ACHN (cell line): ENCODE data around the gene GNL3.
"Not testable (repeated sequence)": the region's sequence is repeated elsewhere in the genome, so short reads cannot be mapped to it uniquely, and the experiment has no call there.

Experiments used
- DNase-seq: peaks from one replicate; pipeline ENCODE4 v3.0.0-alpha.2; 2015
- in situ Hi-C: cut with HindIII; loops from 2 replicates; pipeline ENCODE4 v1.10.0; 2017; ENCODE audit warnings: low sequenced_read_pairs, low pct_ligation_motif_present, low pct_unique_long_range_greater_than_20kb

GNL3 gene

DNA sequence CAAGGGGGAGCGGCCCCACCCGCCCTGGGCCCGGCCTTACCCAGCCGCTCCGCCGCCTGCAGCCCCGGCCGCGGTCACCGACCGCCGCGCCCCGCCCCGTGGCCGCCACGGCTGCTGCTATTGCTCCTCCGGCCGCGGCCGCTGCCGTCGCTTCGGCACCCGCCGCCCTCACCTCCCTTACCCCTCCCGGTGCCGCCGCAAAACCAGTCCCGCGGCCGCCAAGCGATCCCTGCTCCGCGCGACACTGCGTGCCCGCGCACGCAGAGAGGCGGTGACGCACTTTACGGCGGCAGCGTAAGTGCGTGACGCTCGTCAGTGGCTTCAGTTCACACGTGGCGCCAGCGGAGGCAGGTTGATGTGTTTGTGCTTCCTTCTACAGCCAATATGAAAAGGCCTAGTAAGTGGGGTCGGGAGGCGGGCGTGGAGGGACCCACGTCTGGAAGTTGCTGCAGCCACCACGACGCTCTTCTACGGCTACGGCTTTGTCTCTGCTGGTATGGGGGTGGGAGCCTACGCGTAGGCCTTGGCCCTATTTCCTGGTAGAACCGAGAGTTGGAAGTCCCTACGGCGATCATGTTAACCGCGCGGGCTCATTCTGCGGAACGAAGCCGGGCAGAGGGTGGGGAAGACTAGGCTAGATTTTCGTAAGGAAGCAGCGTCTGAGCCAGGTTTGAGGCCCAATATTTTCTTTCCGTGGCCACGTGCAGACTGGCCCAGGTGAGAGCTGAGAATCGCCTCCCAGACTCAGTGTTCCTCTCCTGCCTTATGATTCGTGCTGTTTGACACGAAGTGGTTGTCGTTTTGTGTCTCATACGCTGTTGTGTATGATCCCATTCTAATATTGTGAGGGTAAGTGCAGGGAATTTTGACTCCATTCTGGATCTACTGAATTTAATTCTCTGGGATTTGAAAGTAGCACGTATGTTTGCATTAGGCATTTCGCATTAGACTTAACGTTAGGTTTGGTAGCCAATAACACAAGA lies at the start of gene GNL3, which contains the start of gene PBRM1:
Gene GNL3, plus strand, starts transcription at position 324 of the 983 bp plus-strand sequence. Its CDS starts 61 bp downstream, at position 385.
Gene PBRM1, minus strand, starts transcription at position 205 of the 983 bp plus-strand sequence.
- in situ Hi-C loops: no loop called here
- DNase-seq: peak; percentile 92

GRCh38 chr3:52636673-52637072 lies 49.2 kb upstream of the GNL3 start:
- in situ Hi-C loops: no loop called here
- no peak for DNase-seq

DNA sequence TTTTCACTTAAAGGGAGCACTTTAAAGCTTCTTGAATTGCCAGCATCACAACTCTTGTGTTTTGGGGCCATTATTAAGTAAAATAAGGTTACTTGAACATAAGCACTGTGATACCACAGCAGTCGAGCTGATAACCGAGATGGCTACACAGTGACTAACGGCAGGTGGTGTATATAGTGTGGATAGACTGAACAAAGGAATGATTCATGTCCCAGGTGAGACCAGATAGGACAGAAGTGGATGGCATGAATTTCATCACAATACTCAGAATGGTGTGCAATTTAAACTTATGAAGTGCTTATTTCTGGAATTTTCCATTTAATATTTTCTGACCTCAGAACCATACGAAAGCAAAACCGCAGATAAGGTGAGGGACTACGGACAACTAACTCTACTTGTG lies 40.3 kb upstream of the GNL3 start:
- DNase-seq: no peak
- in situ Hi-C loops: no loop called here

GRCh38 chr3:52649461-52650210 lies 36.2 kb upstream of the GNL3 start:
- DNase-seq: no peak
- in situ Hi-C loops: no loop called here

DNA sequence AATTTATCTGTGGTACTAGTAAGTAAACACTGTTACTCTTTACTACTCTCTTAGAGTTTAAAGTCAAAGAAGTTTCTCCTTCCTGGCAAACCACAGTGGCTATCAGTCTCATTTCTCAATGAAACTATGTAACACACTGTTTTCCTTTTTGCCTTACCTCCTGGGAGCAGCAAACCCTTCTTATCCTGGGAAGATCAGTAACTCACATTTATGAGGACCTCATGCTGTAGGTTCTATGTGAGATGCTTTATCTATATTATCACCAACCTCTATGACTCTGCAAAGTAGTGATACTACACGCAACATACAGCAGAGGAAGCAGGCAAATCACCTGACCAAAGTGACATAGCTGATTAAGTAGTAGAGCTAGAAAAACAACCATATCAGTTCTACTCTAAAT lies 35.4 kb upstream of the GNL3 start:
- in situ Hi-C loops: no loop called here

GRCh38 chr3:52651592-52651991 lies 34.2 kb upstream of the GNL3 start:
- in situ Hi-C loops: no loop called here
- DNase-seq: no peak

More for the DNA sequence above, 35.4 kb upstream of the GNL3 start:
- no peak for DNase-seq

GRCh38 chr3:52655895-52656294 lies 29.9 kb upstream of the GNL3 start:
- no peak for DNase-seq
- in situ Hi-C loops: no loop called here

DNA sequence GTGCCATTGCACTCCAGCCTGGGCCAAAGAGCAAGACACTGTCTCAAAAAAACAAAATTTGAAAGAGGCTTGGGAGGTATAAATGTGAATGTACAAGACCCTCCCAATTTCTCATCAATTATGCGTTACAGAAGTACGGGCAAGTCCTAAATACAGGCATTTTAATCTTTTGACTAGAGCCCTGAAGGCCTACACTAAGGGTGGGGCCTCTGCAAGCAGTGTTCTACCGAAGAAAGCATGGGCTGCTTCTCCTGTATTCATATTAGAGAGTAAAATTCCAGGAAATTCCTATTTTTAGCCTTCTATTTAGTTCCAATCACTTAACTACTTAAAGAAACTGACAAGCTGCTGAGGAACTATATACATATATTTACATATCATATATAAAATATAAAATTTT lies 25.8 kb upstream of the GNL3 start:
- in situ Hi-C loops: no loop called here
- DNase-seq: no peak

GRCh38 chr3:52663098-52663497 lies 22.7 kb upstream of the GNL3 start:
- DNase-seq: no peak
- in situ Hi-C loops: no loop called here

DNA sequence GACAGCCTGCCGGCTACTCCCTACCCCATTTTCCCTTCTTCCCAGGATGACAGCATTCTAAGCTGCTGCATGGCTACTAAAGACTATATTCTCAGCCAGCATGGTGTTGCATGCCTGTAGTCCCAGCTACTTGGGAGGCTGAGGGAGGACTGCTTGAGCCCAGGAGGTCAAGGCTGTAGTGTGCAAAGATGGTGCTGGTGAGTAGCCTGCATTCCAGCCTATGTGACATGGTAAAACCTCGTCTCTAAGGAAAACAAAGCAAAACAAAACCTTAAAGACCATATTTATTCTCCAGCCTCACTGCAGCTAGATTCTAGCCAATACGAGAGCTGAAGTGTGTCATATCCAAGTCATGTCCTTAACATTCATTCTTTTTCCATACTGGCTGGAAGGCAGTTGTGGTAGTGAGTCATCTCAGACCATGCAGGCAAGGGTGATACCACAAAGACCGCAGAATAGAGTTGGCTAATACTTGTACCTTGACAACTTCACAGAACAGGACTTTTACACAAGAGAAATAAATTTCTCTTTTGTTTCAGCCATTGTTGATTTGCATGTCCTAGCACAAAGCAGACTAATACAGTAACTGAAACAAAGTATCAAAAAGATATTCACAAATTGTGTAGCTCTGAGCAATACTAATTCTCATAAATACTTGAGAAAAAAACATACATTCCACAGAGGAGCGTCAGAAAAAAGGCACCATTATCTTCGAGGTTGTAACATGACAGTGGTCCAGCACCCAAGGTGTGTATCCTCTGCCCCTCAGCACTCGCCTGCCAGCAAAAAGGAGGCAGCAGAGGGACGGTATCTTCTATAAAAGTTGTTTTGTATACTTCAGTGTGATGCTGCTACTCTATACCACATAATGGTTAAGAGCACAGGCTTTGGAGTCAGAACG lies 15.0 kb upstream of the GNL3 start:
- in situ Hi-C loops: no loop called here
- peak; percentile 98 for DNase-seq

- in situ Hi-C loops: no loop called here
- no peak for DNase-seq
Measured at GRCh38 chr3:52671676-52672075, 14.2 kb upstream of the GNL3 start.

- in situ Hi-C loops, DNase-seq: not testable (repeated sequence)
Measured at GRCh38 chr3:52676201-52676600, 9.6 kb upstream of the GNL3 start.

DNA sequence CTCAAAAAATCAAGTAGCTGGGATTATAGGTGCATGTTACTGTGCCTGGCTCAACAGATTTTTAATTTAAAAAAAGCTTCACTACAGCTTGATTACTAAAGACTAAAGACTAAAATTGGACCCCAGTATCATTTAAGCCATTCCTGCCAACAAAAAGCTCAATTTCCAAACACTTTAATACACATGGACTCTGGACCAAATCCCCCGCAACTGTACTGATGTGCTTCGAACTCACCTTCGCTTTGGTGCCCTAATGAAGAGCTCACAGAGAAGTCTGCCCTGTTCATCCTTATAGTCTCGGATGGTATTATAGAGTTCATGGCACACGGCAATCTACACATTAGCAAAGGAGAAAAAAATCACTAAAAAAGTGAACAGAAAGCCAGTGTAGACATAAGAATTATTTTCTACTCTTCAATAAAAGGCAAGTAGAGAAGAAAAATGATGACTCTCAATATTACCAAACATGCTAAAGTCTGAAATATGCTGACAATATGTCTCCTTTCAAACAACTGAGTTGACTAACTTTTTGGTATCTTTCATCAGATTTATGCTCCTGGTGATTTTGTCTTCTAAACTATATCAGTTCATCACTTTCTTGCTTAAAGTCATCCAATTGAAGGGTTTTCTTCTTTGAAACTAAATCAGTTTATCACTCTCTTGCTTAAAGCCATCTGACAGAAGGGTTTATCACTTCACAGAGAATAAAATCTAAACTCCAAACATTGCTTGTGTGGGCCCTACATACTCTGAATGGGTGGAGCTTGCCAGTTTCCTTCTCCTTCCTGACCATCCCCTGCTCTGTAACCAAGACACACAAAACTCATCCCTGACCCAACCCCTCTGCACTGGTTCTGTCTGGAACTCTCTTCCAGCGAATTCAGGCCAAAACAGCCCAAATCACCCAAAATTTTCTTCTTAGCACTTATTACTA lies 7.3 kb upstream of the GNL3 start:
- DNase-seq: no peak
- in situ Hi-C loops: no loop called here

- no peak for DNase-seq
- in situ Hi-C loops: no loop called here
Measured at GRCh38 chr3:52679199-52679538, 6.7 kb upstream of the GNL3 start.

GRCh38 chr3:52679811-52680210 lies 6.0 kb upstream of the GNL3 start:
- DNase-seq: no peak

DNA sequence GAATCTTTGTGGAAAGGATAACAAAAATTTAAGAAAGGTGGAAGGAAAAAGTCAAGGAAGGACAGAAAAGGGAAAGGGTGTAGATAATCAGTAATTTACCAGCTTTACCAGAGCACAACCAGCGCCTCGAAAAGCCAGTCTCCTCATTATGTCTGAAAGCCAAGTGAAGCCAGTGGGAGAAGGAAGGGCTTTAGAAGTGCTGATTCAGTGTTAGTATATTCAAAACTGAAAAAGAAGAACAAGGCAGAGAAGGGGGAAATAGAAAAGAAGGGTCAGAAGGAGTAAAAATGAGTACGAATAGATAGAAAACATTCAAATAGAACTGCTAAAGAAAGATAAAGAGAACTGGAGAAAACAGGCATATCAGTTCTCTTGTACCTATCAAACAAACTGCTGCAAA lies 4.2 kb upstream of the GNL3 start:
- no peak for DNase-seq
- in situ Hi-C loops: no loop called here

More at GRCh38 chr3:52679811-52680210, 6.0 kb upstream of the GNL3 start:
- in situ Hi-C loops: no loop called here

DNA sequence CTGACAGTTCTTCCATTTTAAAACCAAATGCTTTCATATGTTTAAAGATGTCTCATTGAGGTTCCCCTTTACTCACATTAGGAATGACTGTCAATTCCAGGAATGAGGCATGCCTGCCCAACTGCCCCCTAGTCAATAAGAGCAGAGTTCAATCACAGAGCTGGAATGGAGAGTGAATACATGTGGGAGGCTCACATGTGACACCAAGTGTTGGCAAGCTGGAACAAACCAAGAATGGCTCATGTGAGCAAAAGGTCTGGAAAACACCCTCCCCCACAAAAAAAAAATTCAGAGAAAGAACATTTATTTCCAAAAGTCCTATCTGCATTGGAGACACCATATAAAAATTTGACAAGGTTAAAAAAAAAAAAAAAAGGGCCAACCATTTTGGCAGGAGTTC lies 3.8 kb upstream of the GNL3 start:
- in situ Hi-C loops: no loop called here

DNA sequence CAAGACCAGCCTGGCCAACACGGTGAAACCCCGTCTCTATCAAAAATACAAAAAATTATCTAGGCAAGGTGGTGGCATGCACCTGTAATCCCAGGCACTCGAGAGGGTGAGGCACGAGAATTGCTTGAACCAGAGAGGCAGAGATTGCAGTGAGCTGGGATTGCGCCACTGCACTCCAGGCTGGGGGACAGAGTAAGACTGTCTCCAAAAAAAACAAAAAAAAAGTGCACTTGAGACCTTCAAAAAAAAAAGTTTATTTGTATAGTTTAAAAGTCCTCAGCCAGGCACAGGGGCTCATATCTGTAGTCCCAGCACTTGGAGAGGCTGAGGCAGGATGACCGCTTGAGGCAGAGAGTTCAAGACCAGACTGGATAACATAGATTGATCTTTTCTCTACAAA lies 2.2 kb upstream of the GNL3 start:
- in situ Hi-C loops: no loop called here
- DNase-seq: no peak

More for the DNA sequence above, 3.8 kb upstream of the GNL3 start:
- peak; percentile 68 for DNase-seq
